HepG2 (cell line): ENCODE data around the gene SNX22. TPM values are rescaled to one million over a fixed set of nuclear protein-coding genes. Genes with fewer than 3 reads are reported as not detected.

Source experiments
- BHLHE40 ChIP-seq: IDR thresholded peaks from 2 replicates; pipeline ENCODE4 v1.6.1; 2011; ENCODE audit warnings: low read length, improper control_type of control experiment
- DRAP1 ChIP-seq: IDR thresholded peaks from 2 replicates; pipeline ENCODE4 v1.6.1; 2016; ENCODE audit warnings: missing genetic modification reagents, missing compliant biosample characterization
- GATAD2A ChIP-seq: IDR thresholded peaks from 2 replicates; pipeline ENCODE4 v1.6.1; 2016
- HMG20B ChIP-seq: conservative IDR thresholded peaks from 2 replicates; pipeline ENCODE4 v1.6.1; 2016; ENCODE audit warnings: missing genetic modification reagents, missing compliant biosample characterization
- HOXD1 ChIP-seq: sonication (generic); formaldehyde crosslinking; IDR thresholded peaks from 2 replicates; pipeline ENCODE4 v1.5.0; 2020; ENCODE audit warnings: missing genetic modification reagents
- MTA3 ChIP-seq: sonication (generic); formaldehyde crosslinking; IDR thresholded peaks from 2 replicates; pipeline ENCODE4 v1.4.0; 2020; ENCODE audit warnings: missing genetic modification reagents
- MTERF4 ChIP-seq: sonication (generic); formaldehyde crosslinking; IDR thresholded peaks from 2 replicates; pipeline ENCODE4 v1.8.0; 2023; ENCODE audit warnings: mild to moderate bottlenecking, missing genetic modification reagents
- MXD3 ChIP-seq: IDR thresholded peaks from 2 replicates; pipeline ENCODE4 v1.6.1; 2016; ENCODE audit warnings: mild to moderate bottlenecking, missing biosample characterization, missing genetic modification reagents
- NONO ChIP-seq, 2 experiments: fragments of 450-650 bp in 1 of 2; sonication (generic) in 1 of 2; formaldehyde crosslinking in 1 of 2; IDR thresholded peaks in 1 of 2; conservative IDR thresholded peaks in 1 of 2; 2 replicates each; pipeline versions ENCODE4 v1.6.1 to v1.8.0; 2017 to 2022; ENCODE audit warnings: mild to moderate bottlenecking in 1 of 2, missing genetic modification reagents in 1 of 2, moderate library complexity in 1 of 2
- PHF21A ChIP-seq: sonication (generic); formaldehyde crosslinking; IDR thresholded peaks from 2 replicates; pipeline ENCODE4 v1.5.0; 2020; ENCODE audit warnings: mild to moderate bottlenecking, missing genetic modification reagents
- SATB2 ChIP-seq: sonication (generic); formaldehyde crosslinking; IDR thresholded peaks from 2 replicates; pipeline ENCODE4 v1.5.0; 2020; ENCODE audit warnings: missing genetic modification reagents
- SETDB1 ChIP-seq: sonication (generic); formaldehyde crosslinking; IDR thresholded peaks from 2 replicates; pipeline ENCODE4 v1.5.1; 2020; ENCODE audit warnings: missing genetic modification reagents, mild to moderate bottlenecking, borderline replicate concordance
- ZBTB3 ChIP-seq: sonication (generic); formaldehyde crosslinking; IDR thresholded peaks from 2 replicates; pipeline ENCODE4 v1.4.0; 2020; ENCODE audit warnings: low read depth, mild to moderate bottlenecking, moderate library complexity, missing genetic modification reagents, borderline replicate concordance
- ZNF281 ChIP-seq: sonication (generic); formaldehyde crosslinking; IDR thresholded peaks from 2 replicates; pipeline ENCODE4 v1.4.0; 2020; ENCODE audit warnings: missing genetic modification reagents, borderline replicate concordance
- ZNF639 ChIP-seq: conservative IDR thresholded peaks from 2 replicates; pipeline ENCODE4 v1.6.1; 2018; ENCODE audit warnings: missing genetic modification reagents
- ZNF75D ChIP-seq: sonication (generic); formaldehyde crosslinking; IDR thresholded peaks from 2 replicates; pipeline ENCODE4 v1.8.1; 2023; ENCODE audit warnings: missing genetic modification reagents, mild to moderate bottlenecking, borderline replicate concordance
- ZNF768 ChIP-seq: sonication (generic); formaldehyde crosslinking; IDR thresholded peaks from 2 replicates; pipeline ENCODE4 v1.4.0; 2020; ENCODE audit warnings: missing genetic modification reagents
- polyA plus RNA-seq, 8 experiments: library from polyadenylated mRNA; depleted of rRNA in 3 of 8; stranded (reverse) in 7 of 8; unstranded in 1 of 8; fragments of >200 nt; fragmentation: Illumina TruSeq in 4 of 8; extraction: Trizol in 4 of 8; gene quantifications; 2 replicates each; pipeline versions ENCODE4 v1.2.1 to v1.2.3, GENCODE V29; 2011 to 2016; ENCODE audit warnings: low read depth in 4 of 8, missing spikeins in 1 of 8, mixed read lengths in 1 of 8; ENCODE audit not compliant: insufficient read depth in 1 of 8
- total RNA-seq, 5 experiments: library from RNA; depleted of rRNA; stranded (reverse); fragments of >200 nt; fragmentation: Illumina TruSeq; extraction: Trizol; gene quantifications; 2 replicates each; pipeline ENCODE4 v1.2.3, GENCODE V29; 2016; ENCODE audit warnings: low read depth in 1 of 5

The SNX22 gene
- total and polyA plus RNA-seq, 2 of the 13 experiments (the other 11 are each of a cell fraction or from before 2014, with no cell fraction given): 2.3 to 5.5 TPM

GRCh38 chr15:64153480-64154367, 2.2 kb downstream of the SNX22 start (continued):
- no peak for TF ChIP-seq ZNF281 (CRISPR knock-in tag)
- no peak for TF ChIP-seq DRAP1 (CRISPR knock-in tag)
- TF ChIP-seq GATAD2A (CRISPR knock-in tag): peak; percentile 41; the same call in 1 of the 2 replicates
- no peak for TF ChIP-seq ZNF75D (CRISPR knock-in tag)
- TF ChIP-seq PHF21A (CRISPR knock-in tag): no peak
- no peak for TF ChIP-seq MTA3 (CRISPR knock-in tag)
- TF ChIP-seq HMG20B (CRISPR knock-in tag): no peak
- no peak for TF ChIP-seq HOXD1
- no peak for TF ChIP-seq NONO (IDR thresholded peaks at IDR 0.05)
- peak; percentile 61; the same call in 1 of the 2 replicates for TF ChIP-seq NONO (CRISPR knock-in tag; conservative IDR thresholded peaks at IDR 0.05)
- TF ChIP-seq SATB2 (CRISPR knock-in tag): no peak
- peak; percentile 30; the same call in 1 of the 2 replicates for TF ChIP-seq MXD3 (CRISPR knock-in tag)
- peak; percentile 52; the same call in 1 of the 2 replicates for TF ChIP-seq ZNF768
- no peak for TF ChIP-seq ZNF639 (CRISPR knock-in tag)
- no peak for TF ChIP-seq SETDB1 (CRISPR knock-in tag)
- no peak for TF ChIP-seq MTERF4 (CRISPR knock-in tag)
- no peak for TF ChIP-seq ZBTB3 (CRISPR knock-in tag)
- TF ChIP-seq BHLHE40: peak; percentile 34; the same call in 1 of the 2 replicates
